HepG2 (cell line): ENCODE results near the gene CALY. TPM values are rescaled to one million over a fixed set of nuclear protein-coding genes. Genes with fewer than 3 reads are reported as not detected.

Experiments used
- AFF4 ChIP-seq: sonication (generic); formaldehyde crosslinking; IDR thresholded peaks from 2 replicates; pipeline ENCODE4 v1.4.0; 2020; ENCODE audit warnings: missing genetic modification reagents
- ATM ChIP-seq: fragments of 450-650 bp; IDR thresholded peaks from 2 replicates; pipeline ENCODE4 v1.7.1; 2017; ENCODE audit warnings: mild to moderate bottlenecking, borderline replicate concordance
- CEBPB ChIP-seq: IDR thresholded peaks from 2 replicates; pipeline ENCODE4 v1.6.1; 2011; ENCODE audit warnings: low read depth, low read length, improper control_type of control experiment, borderline replicate concordance
- CEBPZ ChIP-seq: IDR thresholded peaks from 2 replicates; pipeline ENCODE4 v1.6.1; 2012; ENCODE audit warnings: low read length, improper control_type of control experiment
- HDAC2 ChIP-seq: sonication (generic); formaldehyde crosslinking; IDR thresholded peaks from 2 replicates; pipeline ENCODE4 v1.4.0; 2020; ENCODE audit warnings: missing genetic modification reagents
- HNF4A ChIP-seq: sonication (generic); formaldehyde crosslinking; IDR thresholded peaks from 2 replicates; pipeline ENCODE4 v1.4.0; 2020; ENCODE audit warnings: missing genetic modification reagents
- JARID2 ChIP-seq: sonication (generic); formaldehyde crosslinking; IDR thresholded peaks from 2 replicates; pipeline ENCODE4 v1.8.1; 2023; ENCODE audit warnings: missing genetic modification reagents, inconsistent platforms; ENCODE audit not compliant: insufficient replicate concordance
- KDM3A ChIP-seq: IDR thresholded peaks from 2 replicates; pipeline ENCODE4 v1.6.1; 2018; ENCODE audit warnings: low read depth, missing compliant biosample characterization
- KDM6A ChIP-seq: IDR thresholded peaks from 2 replicates; pipeline ENCODE4 v1.6.1; 2016; ENCODE audit warnings: low read depth
- NFYC ChIP-seq: IDR thresholded peaks from 2 replicates; pipeline ENCODE4 v1.6.1; 2016; ENCODE audit warnings: missing genetic modification reagents, missing compliant biosample characterization
- NONO ChIP-seq, 2 experiments: fragments of 450-650 bp in 1 of 2; sonication (generic) in 1 of 2; formaldehyde crosslinking in 1 of 2; IDR thresholded peaks in 1 of 2; conservative IDR thresholded peaks in 1 of 2; 2 replicates each; pipeline versions ENCODE4 v1.6.1 to v1.8.0; 2017 to 2022; ENCODE audit warnings: mild to moderate bottlenecking in 1 of 2, missing genetic modification reagents in 1 of 2, moderate library complexity in 1 of 2
- WIZ ChIP-seq: sonication (generic); formaldehyde crosslinking; IDR thresholded peaks from 2 replicates; pipeline ENCODE4 v1.5.1; 2020; ENCODE audit warnings: mild to moderate bottlenecking, missing genetic modification reagents
- YEATS2 ChIP-seq: sonication (generic); formaldehyde crosslinking; IDR thresholded peaks from 2 replicates; pipeline ENCODE4 v1.4.0; 2020; ENCODE audit warnings: missing genetic modification reagents, borderline replicate concordance
- YY1 ChIP-seq: IDR thresholded peaks from 2 replicates; pipeline ENCODE4 v1.6.1; 2011; ENCODE audit warnings: low read length, low read depth, moderate library complexity, mild to moderate bottlenecking; ENCODE audit not compliant: insufficient read depth, insufficient replicate concordance
- ZBTB38 ChIP-seq: sonication (generic); formaldehyde crosslinking; IDR thresholded peaks from 2 replicates; pipeline ENCODE4 v1.5.1; 2020; ENCODE audit warnings: mild to moderate bottlenecking, missing genetic modification reagents
- ZFP82 ChIP-seq: sonication (generic); formaldehyde crosslinking; IDR thresholded peaks from 2 replicates; pipeline ENCODE4 v1.5.1; 2020; ENCODE audit warnings: mild to moderate bottlenecking, missing genetic modification reagents, borderline replicate concordance
- polyA plus RNA-seq, 8 experiments: library from polyadenylated mRNA; depleted of rRNA in 3 of 8; stranded (reverse) in 7 of 8; unstranded in 1 of 8; fragments of >200 nt; fragmentation: Illumina TruSeq in 4 of 8; extraction: Trizol in 4 of 8; gene quantifications; 2 replicates each; pipeline versions ENCODE4 v1.2.1 to v1.2.3, GENCODE V29; 2011 to 2016; ENCODE audit warnings: low read depth in 4 of 8, missing spikeins in 1 of 8, mixed read lengths in 1 of 8; ENCODE audit not compliant: insufficient read depth in 1 of 8
- total RNA-seq, 5 experiments: library from RNA; depleted of rRNA; stranded (reverse); fragments of >200 nt; fragmentation: Illumina TruSeq; extraction: Trizol; gene quantifications; 2 replicates each; pipeline ENCODE4 v1.2.3, GENCODE V29; 2016; ENCODE audit warnings: low read depth in 1 of 5
- TF ChIP-seq, protein P1 (sequence below): sonication (generic); formaldehyde crosslinking; IDR thresholded peaks from 2 replicates; pipeline ENCODE4 v1.5.1; 2020; ENCODE audit warnings: mild to moderate bottlenecking, missing genetic modification reagents, moderate library complexity

The CALY gene
- total and polyA plus RNA-seq, 2 of the 13 experiments (the other 11 are each of a cell fraction or from before 2014, with no cell fraction given): 0.08 TPM; not detected in 1

DNA sequence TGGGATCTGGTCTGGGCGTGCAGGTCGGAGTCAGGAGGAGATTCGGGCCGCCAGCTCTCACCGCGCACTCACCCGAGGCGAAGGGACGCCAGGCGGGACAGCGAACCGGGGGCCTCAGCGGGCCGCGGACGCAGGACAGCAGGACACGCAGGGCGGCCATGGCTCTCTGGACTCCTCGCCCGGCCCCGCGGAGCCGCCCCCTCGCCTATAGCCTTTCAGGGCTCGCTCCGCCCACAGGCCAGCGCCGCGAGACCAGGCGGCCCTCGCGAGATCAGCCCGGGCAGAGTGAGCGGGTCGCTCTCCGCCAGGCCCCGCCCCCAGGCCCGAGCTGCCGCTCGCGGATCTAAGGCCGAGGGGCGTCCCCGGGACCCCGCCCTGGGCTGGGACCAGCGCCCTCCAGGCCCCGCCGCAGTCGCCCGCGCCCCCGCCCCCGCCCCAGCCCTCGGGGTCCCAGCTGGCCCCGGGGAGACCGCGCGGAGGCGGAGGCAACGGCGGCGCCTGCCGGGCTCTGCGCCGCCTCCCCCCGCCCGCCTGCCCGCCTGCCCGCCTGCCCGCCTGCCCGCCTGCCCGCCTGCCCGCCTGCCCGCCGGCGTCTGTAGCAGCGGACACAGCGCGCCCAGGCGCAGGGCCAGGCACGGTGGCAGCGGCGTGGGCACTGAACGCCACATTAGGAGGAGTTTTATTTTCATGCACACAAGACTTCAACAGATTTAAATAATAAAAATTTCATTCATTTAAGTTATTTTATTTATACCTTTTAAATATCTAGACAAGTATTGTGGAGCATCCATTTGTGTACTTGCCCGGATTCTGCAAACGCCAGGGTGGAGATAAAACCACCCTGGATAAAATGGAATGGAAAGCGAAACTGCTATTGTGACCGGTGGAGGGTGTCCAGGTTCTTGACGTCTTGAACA is 36.7 kb upstream of the CALY start, which contains the start of gene ECHS1 (continued):
- no peak for TF ChIP-seq CEBPZ
- TF ChIP-seq, protein P1, sequence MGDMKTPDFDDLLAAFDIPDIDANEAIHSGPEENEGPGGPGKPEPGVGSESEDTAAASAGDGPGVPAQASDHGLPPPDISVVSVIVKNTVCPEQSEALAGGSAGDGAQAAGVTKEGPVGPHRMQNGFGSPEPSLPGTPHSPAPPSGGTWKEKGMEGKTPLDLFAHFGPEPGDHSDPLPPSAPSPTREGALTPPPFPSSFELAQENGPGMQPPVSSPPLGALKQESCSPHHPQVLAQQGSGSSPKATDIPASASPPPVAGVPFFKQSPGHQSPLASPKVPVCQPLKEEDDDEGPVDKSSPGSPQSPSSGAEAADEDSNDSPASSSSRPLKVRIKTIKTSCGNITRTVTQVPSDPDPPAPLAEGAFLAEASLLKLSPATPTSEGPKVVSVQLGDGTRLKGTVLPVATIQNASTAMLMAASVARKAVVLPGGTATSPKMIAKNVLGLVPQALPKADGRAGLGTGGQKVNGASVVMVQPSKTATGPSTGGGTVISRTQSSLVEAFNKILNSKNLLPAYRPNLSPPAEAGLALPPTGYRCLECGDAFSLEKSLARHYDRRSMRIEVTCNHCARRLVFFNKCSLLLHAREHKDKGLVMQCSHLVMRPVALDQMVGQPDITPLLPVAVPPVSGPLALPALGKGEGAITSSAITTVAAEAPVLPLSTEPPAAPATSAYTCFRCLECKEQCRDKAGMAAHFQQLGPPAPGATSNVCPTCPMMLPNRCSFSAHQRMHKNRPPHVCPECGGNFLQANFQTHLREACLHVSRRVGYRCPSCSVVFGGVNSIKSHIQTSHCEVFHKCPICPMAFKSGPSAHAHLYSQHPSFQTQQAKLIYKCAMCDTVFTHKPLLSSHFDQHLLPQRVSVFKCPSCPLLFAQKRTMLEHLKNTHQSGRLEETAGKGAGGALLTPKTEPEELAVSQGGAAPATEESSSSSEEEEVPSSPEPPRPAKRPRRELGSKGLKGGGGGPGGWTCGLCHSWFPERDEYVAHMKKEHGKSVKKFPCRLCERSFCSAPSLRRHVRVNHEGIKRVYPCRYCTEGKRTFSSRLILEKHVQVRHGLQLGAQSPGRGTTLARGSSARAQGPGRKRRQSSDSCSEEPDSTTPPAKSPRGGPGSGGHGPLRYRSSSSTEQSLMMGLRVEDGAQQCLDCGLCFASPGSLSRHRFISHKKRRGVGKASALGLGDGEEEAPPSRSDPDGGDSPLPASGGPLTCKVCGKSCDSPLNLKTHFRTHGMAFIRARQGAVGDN (CRISPR knock-in tag): peak; percentile 62
- peak; percentile 36; the same call in 1 of the 2 replicates for TF ChIP-seq NFYC
- TF ChIP-seq CEBPB: no peak
- peak; percentile 67 for TF ChIP-seq YEATS2 (CRISPR knock-in tag)
- no peak for TF ChIP-seq KDM3A (CRISPR knock-in tag)
- TF ChIP-seq ATM: no peak
- TF ChIP-seq ZFP82 (CRISPR knock-in tag): no peak
- TF ChIP-seq YY1: peak; percentile 93
- TF ChIP-seq HDAC2 (CRISPR knock-in tag): 0 out of 2 replicates have a peak, but pooled peaks have one; percentile 9
- no peak; the same call in 1 of the 2 replicates for TF ChIP-seq HNF4A (CRISPR knock-in tag)
- peak; percentile 45 for TF ChIP-seq ZBTB38 (CRISPR knock-in tag)
- no peak for TF ChIP-seq JARID2 (CRISPR knock-in tag)
- no peak for TF ChIP-seq WIZ
- TF ChIP-seq AFF4 (CRISPR knock-in tag): no peak
- TF ChIP-seq NONO (IDR thresholded peaks at IDR 0.05): no peak
- peak; percentile 43; the same call in 1 of the 2 replicates for TF ChIP-seq NONO (CRISPR knock-in tag; conservative IDR thresholded peaks at IDR 0.05)
- no peak for TF ChIP-seq KDM6A (CRISPR knock-in tag)
